Measurements from ENCODE around the gene PRR20G.

The PRR20G gene

GRCh38 chr3:127291114-127291513 is 3.3 kb upstream of the PRR20G start:
- DNase-seq (ENCODE audit: low read depth), result no peak
- TF ChIP-seq CTCF (IDR thresholded peaks at IDR 0.05; ENCODE audit: control insufficient read depth, insufficient read depth, low read depth, low read length, missing control alignments), result no peak
- no peak overlapping the region for H3K4me3 ChIP-seq (ENCODE audit: control insufficient read depth, low read depth, low read length)

- H3K4me3 ChIP-seq (ENCODE audit: control insufficient read depth, low read depth, low read length), result no peak overlapping the region
- no peak for TF ChIP-seq CTCF (IDR thresholded peaks at IDR 0.05; ENCODE audit: control insufficient read depth, insufficient read depth, low read depth, low read length, missing control alignments)
- DNase-seq (ENCODE audit: low read depth), result no peak
Measured at GRCh38 chr3:127289706-127290575, 2.1 kb upstream of the PRR20G start.

- TF ChIP-seq CTCF (IDR thresholded peaks at IDR 0.05; ENCODE audit: control insufficient read depth, insufficient read depth, low read depth, low read length, missing control alignments), result no peak
- no peak overlapping the region for H3K4me3 ChIP-seq (ENCODE audit: control insufficient read depth, low read depth, low read length)
- no peak for DNase-seq (ENCODE audit: low read depth)
Measured at GRCh38 chr3:127288921-127289705, 1.3 kb upstream of the PRR20G start.

GRCh38 chr3:127288343-127288742 is 497 bp upstream of the PRR20G start:
- DNase-seq (ENCODE audit: low read depth), result no peak
- H3K4me3 ChIP-seq (ENCODE audit: control insufficient read depth, low read depth, low read length), result no peak overlapping the region
- TF ChIP-seq CTCF (IDR thresholded peaks at IDR 0.05; ENCODE audit: control insufficient read depth, insufficient read depth, low read depth, low read length, missing control alignments), result no peak

- DNase-seq (ENCODE audit: low read depth), result no peak
- no peak for TF ChIP-seq CTCF (IDR thresholded peaks at IDR 0.05; ENCODE audit: control insufficient read depth, insufficient read depth, low read depth, low read length, missing control alignments)
- H3K4me3 ChIP-seq (ENCODE audit: control insufficient read depth, low read depth, low read length), result peak overlapping the region; percentile 21
Measured at GRCh38 chr3:127286571-127287140, 1.2 kb downstream of the PRR20G start.

GRCh38 chr3:127284258-127284657 is 3.6 kb downstream of the PRR20G start:
- H3K4me3 ChIP-seq (ENCODE audit: control insufficient read depth, low read depth, low read length), result no peak overlapping the region
- no peak for TF ChIP-seq CTCF (IDR thresholded peaks at IDR 0.05; ENCODE audit: control insufficient read depth, insufficient read depth, low read depth, low read length, missing control alignments)
- no peak for DNase-seq (ENCODE audit: low read depth)
